HCT116 (cell line): ENCODE results near the gene MYLK.

Experiments
- ATF3 ChIP-seq: IDR thresholded peaks from 2 replicates; pipeline ENCODE4 v1.6.1; 2012
- CBX3 ChIP-seq: IDR thresholded peaks from 2 replicates; pipeline ENCODE4 v1.6.1; 2012; ENCODE audit warnings: low read depth
- CTCF ChIP-seq, 3 experiments: fragments of 200-600 bp in 1 of 3; sonication (generic) in 1 of 3; IDR thresholded peaks in 2 of 3; conservative IDR thresholded peaks in 1 of 3; 2 replicates each; pipeline ENCODE4 v1.5.1; 2012 to 2017; ENCODE audit warnings: low read depth in 2 of 3, low read length in 2 of 3, antibody characterized with exemption in 1 of 3, borderline replicate concordance in 1 of 3, control low read depth in 1 of 3, mild to moderate bottlenecking in 1 of 3, mixed read lengths in 1 of 3, mixed run types in 1 of 3, moderate library complexity in 1 of 3; ENCODE audit not compliant: insufficient read depth in 1 of 3
- ELF1 ChIP-seq: IDR thresholded peaks from 2 replicates; pipeline ENCODE4 v1.6.1; 2012; ENCODE audit warnings: low read depth, borderline replicate concordance
- EZH2 ChIP-seq: fragments of 200-600 bp; sonication (generic); IDR thresholded peaks from 2 replicates; pipeline ENCODE4 v1.6.1; 2017; ENCODE audit warnings: antibody characterized with exemption, mixed run types
- EZH2phosphoT487 ChIP-seq: fragments of 200-600 bp; IDR thresholded peaks from 2 replicates; pipeline ENCODE4 v1.6.1; 2018; ENCODE audit warnings: antibody characterized with exemption, borderline replicate concordance
- JUND ChIP-seq: IDR thresholded peaks from 2 replicates; pipeline ENCODE4 v1.6.1; 2012
- POLR2A ChIP-seq: IDR thresholded peaks from 2 replicates; pipeline ENCODE4 v1.7.0; 2011; ENCODE audit warnings: borderline replicate concordance; ENCODE audit not compliant: insufficient read depth, insufficient read length; ENCODE audit errors: extremely low read depth
- SIN3A ChIP-seq: IDR thresholded peaks from 2 replicates; pipeline ENCODE4 v1.6.1; 2012; ENCODE audit warnings: low read depth
- TCF7L2 ChIP-seq: IDR thresholded peaks from 2 replicates; pipeline ENCODE4 v1.7.0; 2011; ENCODE audit warnings: borderline replicate concordance, inconsistent platforms; ENCODE audit not compliant: insufficient read depth, insufficient read length; ENCODE audit errors: extremely low read depth
- YY1 ChIP-seq: IDR thresholded peaks from 2 replicates; pipeline ENCODE4 v1.6.1; 2011; ENCODE audit warnings: low read length, low read depth, moderate library complexity, mild to moderate bottlenecking; ENCODE audit not compliant: insufficient replicate concordance; ENCODE audit errors: extremely low read depth
- ZBTB33 ChIP-seq: IDR thresholded peaks from 2 replicates; pipeline ENCODE4 v1.6.1; 2011; ENCODE audit warnings: mild to moderate bottlenecking, low read length, moderate library complexity; ENCODE audit not compliant: insufficient replicate concordance; ENCODE audit errors: extremely low read depth
- ZNF274 ChIP-seq: fragments of 200-500 bp; sonication (Bioruptor generic); IDR thresholded peaks from 2 replicates; pipeline ENCODE4 v1.6.1; 2014; ENCODE audit warnings: mild to moderate bottlenecking, low read depth, low read length, inconsistent platforms

GRCh38 chr3:123854905-123855304, 29.2 kb downstream of the MYLK start:
- no peak for TF ChIP-seq ZBTB33
- no peak for TF ChIP-seq EZH2
- no peak for TF ChIP-seq TCF7L2
- TF ChIP-seq ELF1, result no peak
- no peak for TF ChIP-seq CBX3
- no peak for TF ChIP-seq ZNF274
- no peak for TF ChIP-seq SIN3A
- no peak for TF ChIP-seq CTCF (IDR thresholded peaks at IDR 0.05 in 2 of 3, conservative IDR thresholded peaks at IDR 0.05 in 1 of 3; ENCODE audit: borderline replicate concordance in 1 of 3, insufficient read depth in 1 of 3, low read depth in 2 of 3, low read length in 2 of 3)
- no peak for TF ChIP-seq JUND
- TF ChIP-seq POLR2A, result no peak
- TF ChIP-seq ATF3, result no peak
- no peak for TF ChIP-seq YY1
- no peak for TF ChIP-seq EZH2phosphoT487
